Smooth muscle cell (in vitro differentiated cells): Measurements from ENCODE around the gene SRRT. TPM values are rescaled to one million over a fixed set of nuclear protein-coding genes. Genes with fewer than 3 reads are reported as not detected.
"Not testable (repeated sequence)": the region's sequence is repeated elsewhere in the genome, so short reads cannot be mapped to it uniquely, and the experiment has no call there.

ENCODE experiments used
- DNase-seq: peaks from one replicate; lab custom pipeline; 2025; ENCODE audit not compliant: unreplicated experiment; lab: John Stamatoyannopoulos, UW
- H2AFZ ChIP-seq: fragments of 200-600 bp; sonication (generic); 2 replicates; pipeline ENCODE4 v1.6.0; 2016; ENCODE audit warnings: antibody characterized with exemption, low read depth, mild to moderate bottlenecking
- H3F3A ChIP-seq: fragments of 200-600 bp; sonication (generic); 2 replicates; pipeline ENCODE4 v1.6.0; 2017; ENCODE audit warnings: antibody characterized with exemption, low read depth
- H3K27ac ChIP-seq: fragments of 200-600 bp; sonication (generic); 2 replicates; pipeline ENCODE4 v1.5.1; 2016; ENCODE audit warnings: low read depth, mild to moderate bottlenecking
- H3K27me3 ChIP-seq: fragments of 200-600 bp; sonication (generic); 2 replicates; pipeline ENCODE4 v1.6.1; 2016; ENCODE audit warnings: low read depth, mild to moderate bottlenecking
- H3K36me3 ChIP-seq: fragments of 200-600 bp; sonication (generic); 2 replicates; pipeline ENCODE4 v1.5.1; 2016; ENCODE audit warnings: low read depth
- H3K4me1 ChIP-seq: fragments of 200-600 bp; sonication (generic); 2 replicates; pipeline ENCODE4 v1.5.1; 2016; ENCODE audit warnings: low read depth
- H3K4me2 ChIP-seq: fragments of 200-600 bp; sonication (generic); 2 replicates; pipeline ENCODE4 v1.6.0; 2016; ENCODE audit warnings: mild to moderate bottlenecking
- H3K4me3 ChIP-seq: fragments of 200-600 bp; sonication (generic); 2 replicates; pipeline ENCODE4 v1.5.1; 2016; ENCODE audit warnings: mild to moderate bottlenecking
- H3K79me2 ChIP-seq: fragments of 200-600 bp; sonication (generic); 2 replicates; pipeline ENCODE4 v1.6.0; 2016; ENCODE audit warnings: low read depth, mild to moderate bottlenecking
- H3K9ac ChIP-seq: fragments of 200-600 bp; sonication (generic); 2 replicates; pipeline ENCODE4 v1.6.0; 2016; ENCODE audit warnings: low read depth
- H3K9me3 ChIP-seq: fragments of 200-600 bp; sonication (generic); replicated peaks from 2 replicates; pipeline ENCODE4 v1.5.1; 2016; ENCODE audit warnings: low read depth
- H4K20me1 ChIP-seq: fragments of 200-600 bp; sonication (generic); 2 replicates; pipeline ENCODE4 v1.6.0; 2016; ENCODE audit warnings: low read depth
- WGBS: methylation state at CpG from one replicate; pipeline ENCODE4 v1.1.7; 2016; ENCODE audit warnings: low lambda C conversion rate; 5-methylcytosine and 5-hydroxymethylcytosine counted together
- polyA plus RNA-seq: library from polyadenylated mRNA; unstranded; fragments of >200 nt; fragmentation: Nextera tagmentation; extraction: Ambion mirVana; gene quantifications from 2 replicates; pipeline ENCODE4 v1.2.1, GENCODE V29; 2016
- total RNA-seq: library from RNA; depleted of rRNA; stranded (reverse); fragments of >200 nt; gene quantifications from 2 replicates; pipeline ENCODE4 v1.2.3, GENCODE V29; 2014
- TF ChIP-seq, protein P1 (sequence below): fragments of 200-600 bp; sonication (generic); IDR thresholded peaks from 2 replicates; pipeline ENCODE4 v1.5.1; 2017; ENCODE audit warnings: borderline replicate concordance, mild to moderate bottlenecking, antibody characterized with exemption; ENCODE audit not compliant: insufficient read depth, poor library complexity, severe bottlenecking

The SRRT gene
- total and polyA plus RNA-seq, 2 experiments from 2014 or later, result 32.1 to 63.6 TPM

- 91% methylated on average over 8 of the region's 8 CpGs for WGBS
- Histone ChIP-seq H2AFZ (no peak overlapping the region), H3K4me2 (no peak overlapping the region), H3F3A (no peaks in the 10 kb centered on the region), H3K27me3 (no peaks in the 10 kb centered on the region), H3K36me3 (no peaks in the 10 kb centered on the region), H3K9me3 (no peaks in the 10 kb centered on the region), H3K27ac (no peak overlapping the region), H3K9ac (no peak overlapping the region), H3K79me2 (no peaks in the 10 kb centered on the region), H4K20me1 (no peaks in the 10 kb centered on the region), H3K4me3 (no peak overlapping the region), H3K4me1 (no peaks in the 10 kb centered on the region)
- DNase-seq, result no peak
- TF ChIP-seq, protein P1, sequence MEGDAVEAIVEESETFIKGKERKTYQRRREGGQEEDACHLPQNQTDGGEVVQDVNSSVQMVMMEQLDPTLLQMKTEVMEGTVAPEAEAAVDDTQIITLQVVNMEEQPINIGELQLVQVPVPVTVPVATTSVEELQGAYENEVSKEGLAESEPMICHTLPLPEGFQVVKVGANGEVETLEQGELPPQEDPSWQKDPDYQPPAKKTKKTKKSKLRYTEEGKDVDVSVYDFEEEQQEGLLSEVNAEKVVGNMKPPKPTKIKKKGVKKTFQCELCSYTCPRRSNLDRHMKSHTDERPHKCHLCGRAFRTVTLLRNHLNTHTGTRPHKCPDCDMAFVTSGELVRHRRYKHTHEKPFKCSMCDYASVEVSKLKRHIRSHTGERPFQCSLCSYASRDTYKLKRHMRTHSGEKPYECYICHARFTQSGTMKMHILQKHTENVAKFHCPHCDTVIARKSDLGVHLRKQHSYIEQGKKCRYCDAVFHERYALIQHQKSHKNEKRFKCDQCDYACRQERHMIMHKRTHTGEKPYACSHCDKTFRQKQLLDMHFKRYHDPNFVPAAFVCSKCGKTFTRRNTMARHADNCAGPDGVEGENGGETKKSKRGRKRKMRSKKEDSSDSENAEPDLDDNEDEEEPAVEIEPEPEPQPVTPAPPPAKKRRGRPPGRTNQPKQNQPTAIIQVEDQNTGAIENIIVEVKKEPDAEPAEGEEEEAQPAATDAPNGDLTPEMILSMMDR, result no peak
These were observed 40.1 kb downstream of the SRRT start for GRCh38 chr7:100914879-100915447.

DNA sequence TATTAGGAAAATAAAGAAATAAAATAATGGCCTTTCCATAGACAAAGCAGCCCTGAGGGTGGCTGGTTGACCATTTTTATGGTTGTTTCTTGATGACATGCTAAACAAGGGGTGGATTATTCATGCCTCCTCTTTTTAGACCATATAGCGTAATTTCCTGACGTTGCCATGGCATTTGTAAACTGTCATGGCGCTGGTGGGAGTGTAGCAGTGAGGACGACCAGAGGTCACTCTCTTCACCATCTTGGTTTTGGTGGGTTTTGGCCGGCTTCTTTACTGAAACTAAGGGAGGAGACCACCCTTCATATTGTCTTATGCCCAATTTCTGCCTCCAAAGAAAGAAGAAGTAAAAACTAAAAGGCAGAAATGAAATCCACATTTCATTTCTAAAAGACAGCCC is 44.4 kb downstream of the SRRT start:
- not testable (repeated sequence) for H2AFZ ChIP-seq, H3K4me1 ChIP-seq, DNase-seq, H3K9me3 ChIP-seq, H3K9ac ChIP-seq, H3K4me2 ChIP-seq, H3K27me3 ChIP-seq, H3F3A ChIP-seq, H3K36me3 ChIP-seq, H4K20me1 ChIP-seq, H3K4me3 ChIP-seq, H3K79me2 ChIP-seq, H3K27ac ChIP-seq
- 96% methylated on average over 5 of the region's 5 CpGs for WGBS

- H3K4me3 ChIP-seq, H3K27me3 ChIP-seq, H4K20me1 ChIP-seq, H3F3A ChIP-seq, H3K27ac ChIP-seq, H3K4me1 ChIP-seq, H3K79me2 ChIP-seq, H3K36me3 ChIP-seq, DNase-seq, H3K4me2 ChIP-seq, H3K9ac ChIP-seq, H3K9me3 ChIP-seq, H2AFZ ChIP-seq: not testable (repeated sequence)
- WGBS, result 81% methylated on average over 9 of the region's 9 CpGs
These were observed 45.0 kb downstream of the SRRT start for GRCh38 chr7:100919779-100920437.

GRCh38 chr7:100921039-100921438 is 46.1 kb downstream of the SRRT start:
- H3K27ac ChIP-seq, result no peak overlapping the region
- H3K79me2 ChIP-seq, result no peaks in the 10 kb centered on the region
- H2AFZ ChIP-seq, result no peak overlapping the region
- H3K9me3 ChIP-seq, result no peaks in the 10 kb centered on the region
- H3K4me2 ChIP-seq, result no peak overlapping the region
- H3K27me3 ChIP-seq, result no peaks in the 10 kb centered on the region
- no peak overlapping the region for H3K9ac ChIP-seq
- no peak for DNase-seq
- no peak overlapping the region for H3K4me3 ChIP-seq
- no peaks in the 10 kb centered on the region for H4K20me1 ChIP-seq
- TF ChIP-seq, protein P1, result no peak
- H3F3A ChIP-seq, result no peaks in the 10 kb centered on the region
- no peaks in the 10 kb centered on the region for H3K4me1 ChIP-seq
- no peaks in the 10 kb centered on the region for H3K36me3 ChIP-seq

- not testable (repeated sequence) for H2AFZ ChIP-seq, H3K36me3 ChIP-seq, H3K79me2 ChIP-seq, DNase-seq, H3K9me3 ChIP-seq, H4K20me1 ChIP-seq, H3K4me3 ChIP-seq, H3K4me1 ChIP-seq, H3F3A ChIP-seq, H3K27ac ChIP-seq, H3K4me2 ChIP-seq, H3K9ac ChIP-seq, H3K27me3 ChIP-seq
- WGBS, result 49% methylated on average over 4 of the region's 4 CpGs
These were observed 48.7 kb downstream of the SRRT start for GRCh38 chr7:100923616-100924015.
